Parathyroid adenoma (tissue), 2 donors: ENCODE measurements around the gene CCDC187.

Source experiments
- H2AFZ ChIP-seq: fragments of 300-600 bp; sonication (generic); one replicate; pipeline ENCODE4 v1.7.0; 2017; ENCODE audit warnings: antibody characterized with exemption, mild to moderate bottlenecking
- H3K27ac ChIP-seq: fragments of 300-600 bp; sonication (generic); one replicate; pipeline ENCODE4 v1.7.0; 2017
- H3K27me3 ChIP-seq: fragments of 300-600 bp; sonication (generic); one replicate; pipeline ENCODE4 v1.7.0; 2017; ENCODE audit warnings: low read length; ENCODE audit not compliant: control insufficient read depth, insufficient read depth
- H3K36me3 ChIP-seq: fragments of 300-600 bp; sonication (generic); one replicate; pipeline ENCODE4 v1.7.0; 2017; ENCODE audit warnings: low read length; ENCODE audit not compliant: control insufficient read depth, insufficient read depth
- H3K4me1 ChIP-seq: fragments of 300-600 bp; sonication (generic); one replicate; pipeline ENCODE4 v1.7.0; 2017; ENCODE audit warnings: control low read depth
- H3K4me2 ChIP-seq: fragments of 300-600 bp; sonication (generic); one replicate; pipeline ENCODE4 v1.7.0; 2017; ENCODE audit warnings: low read length
- H3K4me3 ChIP-seq: fragments of 300-600 bp; sonication (generic); one replicate; pipeline ENCODE4 v1.7.0; 2017; ENCODE audit warnings: low read depth, low read length
- H3K79me2 ChIP-seq: fragments of 300-600 bp; sonication (generic); one replicate; pipeline ENCODE4 v1.7.0; 2017; ENCODE audit warnings: control low read depth
- H3K9ac ChIP-seq: fragments of 300-600 bp; sonication (generic); one replicate; pipeline ENCODE4 v1.7.0; 2017; ENCODE audit warnings: mild to moderate bottlenecking
- H3K9me3 ChIP-seq: fragments of 300-600 bp; sonication (generic); one replicate; pipeline ENCODE4 v1.7.0; 2017; ENCODE audit warnings: low read length; ENCODE audit not compliant: control insufficient read depth
- CTCF ChIP-seq: fragments of 300-600 bp; sonication (generic); IDR thresholded peaks from one replicate; pipeline ENCODE4 v1.7.0; 2017; ENCODE audit warnings: antibody characterized with exemption, mild to moderate bottlenecking
- donor health status: primary hyperparathyroidism.

CCDC187 gene

GRCh38 chr9:136345281-136346156, 41.6 kb upstream of the CCDC187 start:
- no peaks in the 10 kb centered on the region for H3K9me3 ChIP-seq
- peak overlapping the region; percentile 66 for H2AFZ ChIP-seq
- no peak overlapping the region for H3K9ac ChIP-seq
- H3K4me3 ChIP-seq, result no peak overlapping the region
- no peak overlapping the region for H3K27ac ChIP-seq
- no peaks in the 10 kb centered on the region for H3K79me2 ChIP-seq
- peak; percentile 34 for TF ChIP-seq CTCF
- H3K4me2 ChIP-seq, result peak overlapping the region; percentile 11
- no peaks in the 10 kb centered on the region for H3K27me3 ChIP-seq
- peaks cover 5% of the 10 kb centered on the region for H3K4me1 ChIP-seq
- no peaks in the 10 kb centered on the region for H3K36me3 ChIP-seq

- Histone ChIP-seq H3K4me1 (peaks cover 5% of the 10 kb centered on the region), H3K4me3 (no peak overlapping the region)
Measured at GRCh38 chr9:136344544-136345280, 40.8 kb upstream of the CCDC187 start.

GRCh38 chr9:136343884-136344269, 40.0 kb upstream of the CCDC187 start:
- Histone ChIP-seq H2AFZ (no peak overlapping the region), H3K4me3 (peak overlapping the region; percentile 47), H3K27ac (no peak overlapping the region), H3K4me1 (peaks cover 5% of the 10 kb centered on the region), H3K27me3 (no peaks in the 10 kb centered on the region), H3K79me2 (no peaks in the 10 kb centered on the region), H3K4me2 (peak overlapping the region; percentile 83), H3K9ac (no peak overlapping the region), H3K9me3 (no peaks in the 10 kb centered on the region), H3K36me3 (no peaks in the 10 kb centered on the region)
- no peak for TF ChIP-seq CTCF

More at GRCh38 chr9:136344544-136345280, 40.8 kb upstream of the CCDC187 start:
- TF ChIP-seq CTCF, result no peak
- H2AFZ ChIP-seq, result no peak overlapping the region
- no peak overlapping the region for H3K27ac ChIP-seq
- no peaks in the 10 kb centered on the region for H3K9me3 ChIP-seq
- H3K9ac ChIP-seq, result no peak overlapping the region
- no peak overlapping the region for H3K4me2 ChIP-seq
- no peaks in the 10 kb centered on the region for H3K79me2 ChIP-seq
- no peaks in the 10 kb centered on the region for H3K36me3 ChIP-seq
- no peaks in the 10 kb centered on the region for H3K27me3 ChIP-seq

- Histone ChIP-seq H3K9me3 (no peaks in the 10 kb centered on the region), H2AFZ (peak overlapping the region; percentile 75), H3K4me3 (peak overlapping the region; percentile 47), H3K36me3 (no peaks in the 10 kb centered on the region), H3K4me1 (peaks cover 5% of the 10 kb centered on the region), H3K27ac (no peak overlapping the region), H3K9ac (no peak overlapping the region), H3K27me3 (no peaks in the 10 kb centered on the region), H3K79me2 (no peaks in the 10 kb centered on the region), H3K4me2 (peak overlapping the region; percentile 83)
- no peak for TF ChIP-seq CTCF
Measured at GRCh38 chr9:136343121-136343883, 39.4 kb upstream of the CCDC187 start.
